K562 (cell line): ENCODE measurements around the gene NPB. TPM values are rescaled to one million over a fixed set of nuclear protein-coding genes. Genes with fewer than 3 reads are reported as not detected.

Source experiments
- ATF4 ChIP-seq: fragments of 450-650 bp; formaldehyde crosslinking; IDR thresholded peaks from 2 replicates; pipeline ENCODE4 v1.4.0; 2022; ENCODE audit warnings: mild to moderate bottlenecking, moderate library complexity
- CBX5 ChIP-seq: IDR thresholded peaks from 2 replicates; pipeline ENCODE4 v1.6.1; 2014; ENCODE audit warnings: low read depth, borderline replicate concordance
- HCFC1 ChIP-seq: IDR thresholded peaks from 2 replicates; pipeline ENCODE4 v1.6.1; 2012; ENCODE audit warnings: low read depth, low read length, improper control_type of control experiment
- HMGN3 ChIP-seq: IDR thresholded peaks from 2 replicates; pipeline ENCODE4 v1.6.1; 2011; ENCODE audit warnings: borderline replicate concordance, low read depth, mild to moderate bottlenecking, mixed read lengths, low read length; ENCODE audit not compliant: insufficient read length; ENCODE audit errors: extremely low read depth
- IRF1 ChIP-seq: sonication (generic); formaldehyde crosslinking; IDR thresholded peaks from 2 replicates; pipeline ENCODE4 v1.8.0; 2022; ENCODE audit warnings: missing genetic modification reagents, mild to moderate bottlenecking, borderline replicate concordance
- SAP30 ChIP-seq: fragments of 200-600 bp; sonication (generic); IDR thresholded peaks from 2 replicates; pipeline ENCODE4 v1.6.1; 2012; ENCODE audit warnings: borderline replicate concordance, low read depth, mild to moderate bottlenecking, moderate library complexity, low read length, control low read depth, inconsistent platforms; ENCODE audit not compliant: insufficient read depth, poor library complexity, severe bottlenecking
- ZMIZ1 ChIP-seq, 2 experiments: fragments of 150-350 bp in 1 of 2; IDR thresholded peaks; 2 replicates each; pipeline ENCODE4 v1.6.1; 2012 to 2016; ENCODE audit warnings: low read depth in 2 of 2, low read length in 2 of 2, mild to moderate bottlenecking in 1 of 2, moderate library complexity in 1 of 2
- ZNF280B ChIP-seq: fragments of 250-450 bp; sonication (Bioruptor Pico); IDR thresholded peaks from 2 replicates; pipeline ENCODE4 v1.5.1; 2021; ENCODE audit warnings: mild to moderate bottlenecking
- ZNF282 ChIP-seq: sonication (generic); formaldehyde crosslinking; IDR thresholded peaks from 2 replicates; pipeline ENCODE4 v1.8.1; 2023; ENCODE audit warnings: missing genetic modification reagents
- ZNF316 ChIP-seq: fragments of 450-650 bp; IDR thresholded peaks from 2 replicates; pipeline ENCODE4 v1.6.1; 2016
- polyA plus RNA-seq, 8 experiments: library from polyadenylated mRNA; depleted of rRNA in 4 of 8; stranded (reverse) in 5 of 8; unstranded in 3 of 8; fragments of >200 nt; fragmentation: Nextera tagmentation in 2 of 8; fragmentation: Illumina TruSeq in 1 of 8; extraction: Ambion mirVana in 2 of 8; extraction: Trizol in 1 of 8; gene quantifications; 2 replicates each; pipeline versions ENCODE4 v1.2.1 to v1.2.3, GENCODE V29; 2011 to 2014; ENCODE audit warnings: inconsistent platforms in 1 of 8, missing spikeins in 1 of 8
- total RNA-seq, 7 experiments: library from RNA; depleted of rRNA in 6 of 7; stranded (reverse); fragments of >200 nt in 6 of 7; fragmentation: Illumina TruSeq in 2 of 7; extraction: Trizol in 2 of 7; gene quantifications; 2 replicates each; pipeline versions ENCODE4 v1.2.1 to v1.2.3, GENCODE V29; 2011 to 2021; ENCODE audit warnings: low replicate concordance in 1 of 7

The NPB gene
- total and polyA plus RNA-seq, 9 of the 15 experiments (the other 6 are each of a cell fraction or from before 2014, with no cell fraction given), result 0.03 to 0.61 (median 0.14) TPM; not detected in 2

- TF ChIP-seq ZMIZ1 (IDR thresholded peaks at IDR 0.05; ENCODE audit: low read depth in 2 of 2, low read length in 2 of 2) (no peak), ATF4 (CRISPR knock-in tag) (peak; percentile 43; the same call in 1 of the 2 replicates), ZNF282 (CRISPR knock-in tag) (no peak), ZNF280B (CRISPR knock-in tag) (no peak), SAP30 (peak; percentile 73), ZNF316 (no peak), HCFC1 (peak; percentile 30; the same call in 1 of the 2 replicates), IRF1 (CRISPR knock-in tag) (no peak), CBX5 (no peak), HMGN3 (peak; percentile 92)
These were observed 15.7 kb downstream of the NPB start, which contains the start of gene SIRT7 (continued) for GRCh38 chr17:81917565-81918332.
